HG02943 (cell line): ENCODE results near the gene GCSAML.
"Not testable (repeated sequence)": the region's sequence is repeated elsewhere in the genome, so short reads cannot be mapped to it uniquely, and the experiment has no call there.

Source experiments
- ATAC-seq: cut with Tn5 transposase; IDR thresholded peaks from one replicate; pipeline ENCODE4 v1.9.1; 2021; ENCODE audit warnings: mild to moderate bottlenecking, low read depth, moderate library complexity; ENCODE audit not compliant: unreplicated experiment

Gene GCSAML

GRCh38 chr1:247548769-247549182, at the start of gene GCSAML:
TSS of gene GCSAML (plus strand) at chr1:247549134. CDS start at chr1:247549192, 58 bp downstream.
- no peak for ATAC-seq

DNA sequence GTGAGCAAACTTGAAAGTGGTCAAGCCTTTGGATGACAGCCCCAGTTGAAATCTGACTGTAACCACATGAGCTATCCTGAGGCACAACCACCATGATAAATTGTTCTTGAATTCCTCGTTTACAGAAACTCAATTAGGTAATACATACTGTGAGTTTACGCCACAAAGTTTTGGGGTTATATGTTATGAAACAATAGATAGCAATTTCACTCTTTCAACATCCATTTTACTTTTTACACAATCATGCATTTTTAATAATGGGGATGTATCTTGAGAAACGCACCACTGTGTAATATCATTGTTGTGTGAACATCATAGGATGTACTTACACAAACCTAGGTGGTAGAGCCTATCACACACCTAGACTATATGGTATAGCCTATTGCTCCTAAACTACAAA, 48.1 kb upstream of the GCSAML start:
- ATAC-seq: no peak

DNA sequence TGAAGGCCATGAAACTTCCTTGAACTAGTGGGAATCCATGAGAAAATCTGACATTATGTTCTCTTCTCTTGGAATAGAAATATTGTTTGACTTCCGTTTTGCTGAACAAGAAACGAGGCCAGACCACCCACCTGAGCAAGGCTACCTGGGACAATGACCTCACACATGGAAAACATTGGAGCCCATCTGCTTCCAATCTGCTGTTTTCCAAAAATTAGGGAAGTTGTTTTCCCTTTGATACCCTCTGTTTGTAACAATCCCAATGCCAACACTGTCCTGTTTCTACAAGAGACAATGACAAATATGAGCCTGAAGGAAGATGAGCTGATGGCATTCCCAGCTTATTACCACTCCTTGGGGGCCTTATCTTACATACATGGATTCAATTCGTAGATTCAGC, 42.1 kb upstream of the GCSAML start:
- no peak for ATAC-seq

DNA sequence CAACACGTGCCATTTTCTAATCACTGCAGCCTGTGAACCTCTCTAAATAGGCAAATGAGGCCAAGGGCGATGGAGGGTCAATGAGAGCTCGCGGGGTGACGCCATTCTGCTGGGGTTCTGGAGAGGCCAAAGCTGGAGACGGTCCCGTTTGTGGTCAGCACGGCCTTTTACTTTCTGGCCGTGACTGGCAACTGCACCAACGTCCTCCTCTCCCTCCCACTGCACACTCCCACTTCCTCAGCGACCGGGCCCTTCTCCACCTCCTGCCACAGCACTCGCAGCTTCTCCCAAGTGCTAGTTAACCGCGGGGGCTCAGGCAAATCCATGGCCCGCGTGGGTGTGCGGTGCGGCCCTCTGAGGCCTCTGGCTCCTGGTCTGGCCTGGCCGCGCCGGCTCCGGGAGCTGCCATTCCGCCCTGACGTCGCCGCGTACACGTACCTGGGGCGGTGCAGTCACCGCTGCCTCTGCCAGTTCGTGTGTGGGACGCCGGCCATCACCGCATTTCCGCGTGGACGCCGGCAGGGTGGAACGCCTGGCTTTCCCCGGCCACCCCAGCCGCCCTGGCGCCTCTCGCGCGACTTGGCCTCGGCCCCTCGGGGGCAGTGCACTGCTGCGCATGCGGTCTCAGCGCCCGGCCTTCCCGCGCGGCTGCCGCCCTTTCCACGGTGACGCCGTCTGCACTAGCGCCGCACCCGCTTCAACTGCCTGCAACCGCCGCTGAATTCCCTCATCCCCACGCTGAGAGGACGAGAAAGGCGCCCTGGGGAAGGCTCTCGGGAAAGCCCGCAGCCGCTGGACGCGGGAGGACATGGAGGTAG, 30.9 kb upstream of the GCSAML start:
- ATAC-seq: no peak

DNA sequence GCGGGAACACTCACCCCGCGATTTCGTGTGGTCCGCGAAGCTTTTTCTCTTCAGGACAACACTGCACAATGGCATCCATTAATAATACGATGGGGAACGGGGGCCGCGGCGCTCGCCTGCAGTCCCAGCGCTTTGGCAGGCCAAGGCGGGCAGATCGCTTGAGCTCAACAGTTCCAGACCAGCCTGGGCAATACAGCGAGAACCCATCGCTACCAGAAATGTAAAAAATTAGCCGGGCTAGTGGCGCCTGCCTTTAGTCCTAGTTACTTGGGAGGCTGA, 30.4 kb upstream of the GCSAML start:
- ATAC-seq: no peak

- not testable (repeated sequence) for ATAC-seq
Measured at GRCh38 chr1:247521886-247522285, 27.0 kb upstream of the GCSAML start.

- no peak for ATAC-seq
Measured at GRCh38 chr1:247528812-247529474, 20.0 kb upstream of the GCSAML start.

DNA sequence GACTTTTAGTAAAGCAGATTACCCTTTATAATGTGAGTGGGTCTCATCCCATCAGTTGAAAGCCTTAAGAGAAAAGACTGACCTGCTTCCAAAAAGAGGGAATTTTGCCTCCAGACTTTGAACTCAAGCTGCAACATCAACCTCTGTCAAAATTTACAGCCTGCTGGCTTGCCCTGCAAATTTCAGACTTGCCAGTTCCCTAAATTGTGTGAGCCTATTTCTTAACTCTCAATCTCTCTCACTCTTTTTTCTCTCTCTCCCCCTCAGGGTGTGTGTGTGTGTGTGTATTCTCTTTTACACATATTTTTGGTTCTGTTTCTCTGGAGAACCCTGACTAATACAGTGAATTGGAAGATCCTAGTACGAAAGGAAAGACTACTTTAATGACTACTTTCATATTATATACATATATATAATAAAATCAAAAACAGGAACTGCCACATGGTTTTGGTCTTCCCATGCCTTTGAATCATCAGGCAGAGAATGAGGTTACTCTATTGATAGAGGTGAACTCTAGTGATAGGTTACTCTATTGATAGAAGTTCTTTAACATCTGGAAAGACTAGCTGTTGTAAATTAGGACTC, 19.1 kb upstream of the GCSAML start:
- no peak for ATAC-seq

- ATAC-seq: no peak
Measured at GRCh38 chr1:247530785-247531184, 18.1 kb upstream of the GCSAML start.

DNA sequence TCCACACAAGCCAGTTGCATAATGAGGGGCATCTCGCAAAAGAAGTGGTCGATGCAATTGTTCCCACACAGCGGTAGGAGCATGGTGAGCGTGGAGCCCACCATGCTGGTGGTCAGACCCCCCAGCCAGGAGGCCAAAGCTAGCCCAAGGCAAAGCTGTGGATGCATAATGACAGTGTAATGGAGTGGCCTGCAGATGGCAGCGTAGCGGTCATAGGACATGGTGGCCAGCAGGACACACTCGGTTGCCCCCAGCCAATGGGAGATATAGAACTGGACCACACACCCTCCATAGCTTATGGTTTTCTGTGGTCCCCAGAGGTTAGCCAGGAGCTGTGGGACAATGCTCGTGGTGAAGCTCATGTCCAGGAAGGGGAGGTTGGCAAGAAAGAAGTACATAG, 17.0 kb upstream of the GCSAML start:
- ATAC-seq: no peak

GRCh38 chr1:247535402-247535801, 13.5 kb upstream of the GCSAML start:
- ATAC-seq: no peak

DNA sequence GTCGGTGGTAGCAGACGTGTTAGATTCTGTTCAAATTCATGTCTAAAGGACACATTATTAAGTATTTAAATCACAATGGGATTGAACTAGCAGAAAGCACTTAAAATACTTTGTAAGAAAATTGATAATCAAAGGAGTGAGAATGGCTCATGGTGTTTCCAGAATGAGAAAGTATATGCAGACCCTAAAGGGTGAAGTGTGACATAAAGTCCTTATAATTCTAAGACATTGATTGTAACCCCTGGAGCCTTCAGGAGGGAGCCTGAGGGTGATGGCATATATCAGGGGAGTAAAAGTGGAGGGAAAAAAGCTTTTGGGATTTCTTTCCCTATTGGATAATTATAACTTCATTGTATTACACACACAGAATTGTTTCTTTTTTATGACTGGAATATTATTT, 12.6 kb upstream of the GCSAML start, which contains the start of gene OR2C3:
Gene OR2C3 (minus strand): TSS at position 101 of the 400 bp plus-strand sequence. CDS start 3,929 bp downstream, outside the sequence.
- ATAC-seq: no peak

DNA sequence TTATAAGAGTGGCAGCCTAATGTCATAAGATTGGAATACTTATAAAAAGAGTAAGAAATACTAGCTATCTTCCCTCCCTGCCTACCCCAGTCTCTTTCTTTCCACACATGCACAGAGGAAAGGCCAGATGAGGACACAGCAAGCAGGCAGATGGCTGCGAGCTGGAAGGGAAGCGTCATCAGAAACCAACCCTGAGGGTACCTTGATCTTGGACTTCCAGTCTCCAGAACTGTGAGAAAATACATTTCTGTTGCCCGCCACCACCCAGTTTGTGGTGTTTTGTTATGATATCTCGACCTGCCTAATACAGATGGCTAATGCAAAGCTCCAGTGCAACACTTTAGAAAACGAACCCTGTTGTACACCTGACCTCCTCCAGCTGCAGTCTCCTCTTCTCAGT, 10.4 kb upstream of the GCSAML start:
- no peak for ATAC-seq

DNA sequence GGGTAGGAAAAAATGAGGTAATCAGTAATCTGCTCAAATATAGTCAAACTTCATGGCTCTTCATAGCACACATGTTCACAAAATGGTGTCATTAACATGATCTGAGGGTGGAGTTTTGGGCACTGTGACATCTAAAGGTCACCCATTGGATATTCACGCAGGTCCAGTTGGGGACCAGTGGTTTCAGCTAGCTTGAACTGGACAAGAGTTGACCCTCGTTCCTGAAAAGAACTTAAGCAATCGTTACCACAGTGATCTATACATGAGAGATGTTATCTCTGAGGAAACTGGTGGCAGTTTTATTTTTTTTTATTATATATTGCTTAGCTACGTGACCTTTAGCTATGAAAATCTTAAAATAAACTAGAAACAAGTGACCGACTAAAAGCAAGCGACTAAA, 9.7 kb upstream of the GCSAML start:
- ATAC-seq: no peak

DNA sequence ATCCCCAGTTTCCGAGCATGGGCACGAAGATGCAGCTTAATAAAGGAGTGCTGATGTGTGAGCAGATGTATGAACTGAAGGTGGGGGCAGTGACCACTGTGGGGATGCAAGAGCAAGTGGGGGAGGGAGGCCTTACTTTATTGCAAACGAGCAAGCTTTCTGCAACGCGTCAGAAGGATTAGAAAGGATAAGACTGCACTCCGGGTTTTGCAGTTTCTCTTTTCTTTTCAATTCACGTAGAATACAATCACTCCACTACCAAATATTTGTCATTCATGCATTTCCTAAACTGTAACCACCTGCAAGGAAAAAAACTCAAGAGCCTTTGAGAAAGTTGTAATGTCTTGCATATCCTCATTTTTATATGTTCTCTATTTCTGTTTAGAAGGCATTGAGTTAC, 8.4 kb upstream of the GCSAML start:
- no peak for ATAC-seq

GRCh38 chr1:247542811-247543210, 6.1 kb upstream of the GCSAML start:
- ATAC-seq: no peak

GRCh38 chr1:247548092-247548491, 842 bp upstream of the GCSAML start:
- ATAC-seq: no peak

GRCh38 chr1:247551721-247552120, 2.8 kb downstream of the GCSAML start:
- no peak for ATAC-seq

DNA sequence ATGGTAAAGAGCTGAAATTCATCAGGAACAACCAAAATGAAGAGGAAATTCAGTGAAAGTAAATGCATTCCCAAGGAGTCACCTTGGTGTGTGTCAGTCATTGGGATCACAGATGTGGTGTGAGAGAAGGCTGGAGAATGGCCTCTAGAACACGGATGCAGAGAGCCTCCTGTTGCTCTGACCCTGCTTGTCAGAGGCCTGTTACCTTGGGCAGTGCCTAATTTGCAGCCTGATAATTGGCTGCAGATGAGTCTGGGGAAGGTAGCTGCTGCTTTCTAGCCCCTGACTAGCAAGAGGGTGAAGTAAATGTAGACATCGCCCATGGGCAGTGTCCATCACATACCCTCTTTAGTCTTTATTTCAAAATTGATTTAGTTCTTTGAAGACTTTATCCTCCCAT, 3.3 kb downstream of the GCSAML start:
- no peak for ATAC-seq

- no peak for ATAC-seq
Measured at GRCh38 chr1:247557926-247558674, 9.2 kb downstream of the GCSAML start.

DNA sequence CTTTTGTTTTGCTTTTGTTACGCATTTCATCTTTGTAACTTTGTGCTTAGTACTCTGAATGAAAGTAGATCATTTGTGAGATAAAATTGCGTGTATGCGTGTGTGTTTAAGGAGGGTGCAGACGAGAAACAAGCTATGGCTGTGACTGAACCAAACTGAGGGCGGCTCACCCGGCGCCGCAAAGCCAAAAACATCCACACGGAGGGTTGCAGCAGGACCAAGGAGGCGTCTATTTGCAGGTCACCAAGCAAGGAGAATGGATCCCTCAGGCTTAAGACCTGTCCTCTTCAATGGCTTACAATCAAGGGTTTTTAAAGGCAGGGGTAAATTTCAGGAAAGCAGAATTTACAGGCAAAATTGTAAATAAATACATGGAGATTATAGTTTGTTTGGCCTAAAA, 12.8 kb downstream of the GCSAML start:
- ATAC-seq: no peak
